OCI-LY7 (cell line): ENCODE data around the gene VEZF1. TPM values are rescaled to one million over a fixed set of nuclear protein-coding genes. Genes with fewer than 3 reads are reported as not detected.

Experiments used
- BruUV-seq: library from RNA; stranded (reverse); fragments of 400-500 nt; replicated peaks from 2 replicates; lab custom pipeline; 2021; lab: Mats Ljungman, UMichigan
- CTCF ChIA-PET: fragments of 300-600 bp; sonication (Branson Sonifier 250); formaldehyde crosslinking; loops from one replicate; lab custom pipeline; 2022; ENCODE audit warnings: antibody characterized with exemption; ENCODE audit not compliant: unreplicated experiment; lab: Charles Lee
- POLR2A ChIA-PET: fragments of 300-600 bp; sonication (Branson Sonifier 250); formaldehyde crosslinking; loops from one replicate; lab custom pipeline; 2022; ENCODE audit warnings: antibody characterized with exemption; lab: Charles Lee
- DNase-seq: peaks from one replicate; pipeline ENCODE4 v3.0.0-alpha.2; 2015; ENCODE audit warnings: low spot score
- H2AFZ ChIP-seq: fragments of 200-600 bp; sonication (generic), shearing (Covaris generic); 2 replicates; pipeline ENCODE4 v1.6.1; 2014; ENCODE audit warnings: mild to moderate bottlenecking, antibody characterized with exemption, low read length, moderate library complexity
- H3K27ac ChIP-seq: fragments of 200-600 bp; sonication (generic); 2 replicates; pipeline ENCODE4 v1.5.1; 2014; ENCODE audit warnings: mixed run types, low read depth, mild to moderate bottlenecking, moderate library complexity, low read length, inconsistent platforms; ENCODE audit not compliant: poor library complexity, severe bottlenecking
- H3K36me3 ChIP-seq: fragments of 200-600 bp; sonication (generic); 2 replicates; pipeline ENCODE4 v1.6.1; 2014; ENCODE audit warnings: mild to moderate bottlenecking, antibody characterized with exemption, low read length, moderate library complexity, mixed read lengths; ENCODE audit not compliant: insufficient read depth
- H3K4me1 ChIP-seq: fragments of 200-600 bp; sonication (generic); 2 replicates; pipeline ENCODE4 v1.5.1; 2014; ENCODE audit warnings: mild to moderate bottlenecking, low read length; ENCODE audit not compliant: insufficient read depth, poor library complexity, severe bottlenecking
- H3K4me2 ChIP-seq: fragments of 200-600 bp; sonication (generic); 2 replicates; pipeline ENCODE4 v1.6.1; 2014; ENCODE audit warnings: mild to moderate bottlenecking, low read length
- H3K4me3 ChIP-seq: fragments of 200-600 bp; sonication (generic); 2 replicates; pipeline ENCODE4 v1.5.1; 2014; ENCODE audit warnings: mild to moderate bottlenecking, low read depth, low read length; ENCODE audit not compliant: poor library complexity, severe bottlenecking
- H3K79me2 ChIP-seq: fragments of 200-600 bp; sonication (generic); 2 replicates; pipeline ENCODE4 v1.6.1; 2016; ENCODE audit warnings: low read depth, mild to moderate bottlenecking, low read length, moderate library complexity, mixed read lengths; ENCODE audit not compliant: insufficient read depth
- H3K9me2 ChIP-seq: fragments of 200-600 bp; sonication (generic); 2 replicates; pipeline ENCODE4 v1.6.1; 2016; ENCODE audit warnings: mild to moderate bottlenecking, low read length, mixed read lengths; ENCODE audit not compliant: insufficient read depth
- H3K9me3 ChIP-seq: fragments of 200-600 bp; sonication (generic); 2 replicates; pipeline ENCODE4 v1.6.1; 2014; ENCODE audit warnings: mild to moderate bottlenecking, mixed run types, low read length, mixed read lengths
- H4K20me1 ChIP-seq: fragments of 200-600 bp; sonication (generic); 2 replicates; pipeline ENCODE4 v1.6.1; 2014; ENCODE audit warnings: mild to moderate bottlenecking, antibody characterized with exemption, low read length, moderate library complexity, mixed read lengths; ENCODE audit not compliant: insufficient read depth
- EZH2phosphoT487 ChIP-seq: fragments of 200-600 bp; sonication (generic); IDR thresholded peaks from 2 replicates; pipeline ENCODE4 v1.6.1; 2018; ENCODE audit warnings: low read depth, borderline replicate concordance, mild to moderate bottlenecking, mixed run types, antibody characterized with exemption, low read length, moderate library complexity, mixed read lengths
- intact Hi-C: fragments of 100-400 bp; cut with micrococcal nuclease; formaldehyde crosslinking; loops from one replicate; pipeline ENCODE4 v1.10.0; 2022; ENCODE audit not compliant: unreplicated experiment
- total RNA-seq, 2 experiments: library from RNA; depleted of rRNA in 1 of 2; stranded (reverse); fragments of >200 nt in 1 of 2; shearing (Covaris generic) in 1 of 2; gene quantifications; 2 replicates each; pipeline ENCODE4 v1.2.3, GENCODE V29; 2014 to 2022
- TF ChIP-seq, protein P1 (sequence below): fragments of 200-600 bp; sonication (generic); conservative IDR thresholded peaks from 2 replicates; pipeline ENCODE4 v1.5.1; 2014; ENCODE audit warnings: mild to moderate bottlenecking, antibody characterized with exemption, low read length, moderate library complexity, mixed read lengths

Gene VEZF1
- total RNA-seq, 2 experiments from 2014 or later: 22.6 to 35.4 TPM

GRCh38 chr17:57993471-57994365, 5.7 kb upstream of the VEZF1 start:
- Histone ChIP-seq H2AFZ (no peak overlapping the region), H3K4me1 (peaks cover 37% of the 10 kb centered on the region), H3K9me2 (no peaks in the 10 kb centered on the region), H3K79me2 (peaks cover 2% of the 10 kb centered on the region; the same call in 1 of the 2 replicates), H4K20me1 (peaks cover 26% of the 10 kb centered on the region), H3K36me3 (peaks cover 24% of the 10 kb centered on the region), H3K9me3 (no peaks in the 10 kb centered on the region), H3K27ac (peak overlapping the region; percentile 9), H3K4me3 (no peak overlapping the region), H3K4me2 (peak overlapping the region; percentile 38)
- intact Hi-C loops: loop anchor here (2.0 kb wide), 1 partner anchor 119 kb away; no protein-coding TSS in a partner anchor
- peak; percentile 65 for DNase-seq
- POLR2A ChIA-PET: interaction anchor here (0.6 to 2.0 kb wide), 7 partner anchors 10 to 136 kb away, joined by 3 to 7 read pairs (median 4); no protein-coding TSS in a partner anchor
- TF ChIP-seq, protein P1, sequence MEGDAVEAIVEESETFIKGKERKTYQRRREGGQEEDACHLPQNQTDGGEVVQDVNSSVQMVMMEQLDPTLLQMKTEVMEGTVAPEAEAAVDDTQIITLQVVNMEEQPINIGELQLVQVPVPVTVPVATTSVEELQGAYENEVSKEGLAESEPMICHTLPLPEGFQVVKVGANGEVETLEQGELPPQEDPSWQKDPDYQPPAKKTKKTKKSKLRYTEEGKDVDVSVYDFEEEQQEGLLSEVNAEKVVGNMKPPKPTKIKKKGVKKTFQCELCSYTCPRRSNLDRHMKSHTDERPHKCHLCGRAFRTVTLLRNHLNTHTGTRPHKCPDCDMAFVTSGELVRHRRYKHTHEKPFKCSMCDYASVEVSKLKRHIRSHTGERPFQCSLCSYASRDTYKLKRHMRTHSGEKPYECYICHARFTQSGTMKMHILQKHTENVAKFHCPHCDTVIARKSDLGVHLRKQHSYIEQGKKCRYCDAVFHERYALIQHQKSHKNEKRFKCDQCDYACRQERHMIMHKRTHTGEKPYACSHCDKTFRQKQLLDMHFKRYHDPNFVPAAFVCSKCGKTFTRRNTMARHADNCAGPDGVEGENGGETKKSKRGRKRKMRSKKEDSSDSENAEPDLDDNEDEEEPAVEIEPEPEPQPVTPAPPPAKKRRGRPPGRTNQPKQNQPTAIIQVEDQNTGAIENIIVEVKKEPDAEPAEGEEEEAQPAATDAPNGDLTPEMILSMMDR: no peak
- no peak for TF ChIP-seq EZH2phosphoT487
- no TSS peak for BruUV-seq
- CTCF ChIA-PET: interaction anchor here (0.6 to 1.1 kb wide), 3 partner anchors 15 to 135 kb away, joined by 3 to 4 read pairs (median 4); no protein-coding TSS in a partner anchor

DNA sequence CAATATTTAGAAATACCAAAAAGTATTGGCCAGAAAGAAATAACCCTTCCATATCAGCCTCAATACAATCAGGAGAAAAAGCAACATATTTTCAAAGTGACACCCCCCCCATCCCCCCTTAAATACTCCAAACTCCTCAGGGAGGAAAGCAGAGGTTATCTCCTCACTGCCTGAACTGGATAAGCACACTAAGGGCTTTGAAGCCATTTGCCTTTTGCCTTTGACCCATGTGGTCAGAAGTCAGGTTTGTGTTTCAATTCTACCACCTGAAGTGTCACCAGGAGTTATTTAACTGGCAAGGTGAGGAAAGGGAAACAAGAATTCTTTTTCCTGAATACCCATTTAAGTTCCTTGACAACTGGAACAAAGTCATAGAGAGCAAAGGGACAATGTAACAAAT, 3.5 kb upstream of the VEZF1 start:
- no peak overlapping the region for H3K27ac ChIP-seq
- CTCF ChIA-PET: no interaction called here
- peaks cover 44% of the 10 kb centered on the region for H3K4me1 ChIP-seq
- peaks cover 17% of the 10 kb centered on the region; the same call in 1 of the 2 replicates for H4K20me1 ChIP-seq
- DNase-seq: no peak
- intact Hi-C loops: no loop called here
- peaks cover 12% of the 10 kb centered on the region; the same call in 1 of the 2 replicates for H3K79me2 ChIP-seq
- no peak overlapping the region for H2AFZ ChIP-seq
- BruUV-seq: no TSS peak
- H3K4me3 ChIP-seq: no peak overlapping the region
- H3K4me2 ChIP-seq: no peak overlapping the region
- H3K36me3 ChIP-seq: peaks cover 2% of the 10 kb centered on the region; the same call in 1 of the 2 replicates
- TF ChIP-seq EZH2phosphoT487: no peak
- TF ChIP-seq, protein P1: no peak
- no peaks in the 10 kb centered on the region for H3K9me3 ChIP-seq
- H3K9me2 ChIP-seq: no peaks in the 10 kb centered on the region
- POLR2A ChIA-PET: interaction anchor here (0.7 kb wide), 1 partner anchor 142 kb away, joined by 3 read pairs; no protein-coding TSS in a partner anchor
